ENCODE data around the gene ATP9B. TPM values are rescaled to one million over a fixed set of nuclear protein-coding genes. Genes with fewer than 3 reads are reported as not detected.

Gene ATP9B
- total RNA-seq, 1 experiment from 2014 or later = 17.8 TPM

GRCh38 chr18:79095216-79095615 is 26.0 kb downstream of the ATP9B start:
- no peak for ATAC-seq
- RAD21 ChIA-PET (ENCODE audit: low non-redundant PET in 1 of 2, low total read pairs in 2 of 2, uncharacterized antibody in 2 of 2, unreplicated experiment in 2 of 2) = no interaction called here
- Histone ChIP-seq H3K27ac (ENCODE audit: low read depth, low read length) (no peak overlapping the region), H3K27me3 (ENCODE audit: insufficient read depth, low read length) (no peaks in the 10 kb centered on the region), H3K9me3 (ENCODE audit: control insufficient read depth in 1 of 2, insufficient read depth in 1 of 2, low read depth in 1 of 2, low read length in 2 of 2) (no peaks in the 10 kb centered on the region; a peak in 1 of 4 replicates), H3K79me2 (ENCODE audit: insufficient read depth, low read length) (peaks cover 34% of the 10 kb centered on the region), H3K9me2 (ENCODE audit: insufficient read depth) (no peaks in the 10 kb centered on the region), H3K36me3 (ENCODE audit: control insufficient read depth in 1 of 2, insufficient read depth in 2 of 2, low read length in 2 of 2) (no peaks in the 10 kb centered on the region), H3K4me2 (ENCODE audit: low read length) (no peak overlapping the region), H4K20me1 (ENCODE audit: insufficient read depth) (no peaks in the 10 kb centered on the region), H3K4me3 (replicated peaks in 1 of 2; ENCODE audit: low read depth in 1 of 2, low read length in 2 of 2) (no peak overlapping the region), H3K4me1 (ENCODE audit: control insufficient read depth in 1 of 2, insufficient read depth in 2 of 2, low read length in 2 of 2) (no peaks in the 10 kb centered on the region), H3K9ac (ENCODE audit: low read length) (no peak overlapping the region), H2AFZ (ENCODE audit: low read depth, low read length, poor library complexity, severe bottlenecking) (no peak overlapping the region)
- CTCF ChIA-PET = no interaction called here
- DNase-seq (ENCODE audit: low read depth, low spot score) = no peak
- TF ChIP-seq ZBTB33 (IDR thresholded peaks at IDR 0.05; ENCODE audit: extremely low read depth, insufficient replicate concordance, low read length) (no peak), EZH2 (IDR thresholded peaks at IDR 0.05) (no peak), EGR1 (IDR thresholded peaks at IDR 0.05; ENCODE audit: low read depth) (no peak)
- intact Hi-C loops (cut with micrococcal nuclease) = no loop called here
- BruUV-seq (replicated peaks) = no TSS peak
- POLR2A ChIA-PET = no interaction called here

GRCh38 chr18:79100944-79101343 is 31.8 kb downstream of the ATP9B start:
- Histone ChIP-seq H3K9ac (ENCODE audit: low read length) (no peak overlapping the region), H3K36me3 (ENCODE audit: control insufficient read depth in 1 of 2, insufficient read depth in 2 of 2, low read length in 2 of 2) (no peaks in the 10 kb centered on the region), H3K4me1 (ENCODE audit: control insufficient read depth in 1 of 2, insufficient read depth in 2 of 2, low read length in 2 of 2) (no peaks in the 10 kb centered on the region), H3K4me2 (ENCODE audit: low read length) (no peak overlapping the region), H3K27ac (ENCODE audit: low read depth, low read length) (no peak overlapping the region), H3K9me3 (ENCODE audit: control insufficient read depth in 1 of 2, insufficient read depth in 1 of 2, low read depth in 1 of 2, low read length in 2 of 2) (no peaks in the 10 kb centered on the region), H3K79me2 (ENCODE audit: insufficient read depth, low read length) (peaks cover 8% of the 10 kb centered on the region), H4K20me1 (ENCODE audit: insufficient read depth) (no peaks in the 10 kb centered on the region), H3K4me3 (replicated peaks in 1 of 2; ENCODE audit: low read depth in 1 of 2, low read length in 2 of 2) (no peak overlapping the region), H2AFZ (ENCODE audit: low read depth, low read length, poor library complexity, severe bottlenecking) (no peak overlapping the region), H3K27me3 (ENCODE audit: insufficient read depth, low read length) (no peaks in the 10 kb centered on the region), H3K9me2 (ENCODE audit: insufficient read depth) (no peaks in the 10 kb centered on the region)
- no peak for ATAC-seq
- DNase-seq (ENCODE audit: low read depth, low spot score) = no peak
- CTCF ChIA-PET = no interaction called here
- intact Hi-C loops (cut with micrococcal nuclease) = no loop called here
- RAD21 ChIA-PET (ENCODE audit: low non-redundant PET in 1 of 2, low total read pairs in 2 of 2, uncharacterized antibody in 2 of 2, unreplicated experiment in 2 of 2) = no interaction called here
- POLR2A ChIA-PET = interaction anchor here (0.6 kb wide), 1 partner anchor 16 kb away, joined by 3 read pairs; no protein-coding TSS in a partner anchor
- no peak for TF ChIP-seq FOSL1 (IDR thresholded peaks at IDR 0.05; ENCODE audit: low read depth)
- TF ChIP-seq ZNF274 (IDR thresholded peaks at IDR 0.05; ENCODE audit: low read depth, low read length) = no peak
- no peak for TF ChIP-seq TCF7L2 (IDR thresholded peaks at IDR 0.05; ENCODE audit: borderline replicate concordance, extremely low read depth, insufficient read depth, insufficient read length)
- TF ChIP-seq YY1 (IDR thresholded peaks at IDR 0.05; ENCODE audit: extremely low read depth, insufficient replicate concordance, low read depth, low read length) = no peak
- no peak for TF ChIP-seq RAD21 (IDR thresholded peaks at IDR 0.05; ENCODE audit: low read depth)
- no peak for TF ChIP-seq SIN3A (IDR thresholded peaks at IDR 0.05; ENCODE audit: low read depth)
- TF ChIP-seq ELF1 (IDR thresholded peaks at IDR 0.05; ENCODE audit: borderline replicate concordance, low read depth) = no peak
- TF ChIP-seq ZFX (IDR thresholded peaks at IDR 0.05) = no peak
- TF ChIP-seq EZH2 (IDR thresholded peaks at IDR 0.05) = no peak
- TF ChIP-seq MAX (IDR thresholded peaks at IDR 0.05) = no peak
- no peak for TF ChIP-seq EZH2phosphoT487 (IDR thresholded peaks at IDR 0.05; ENCODE audit: borderline replicate concordance)
- no TSS peak for BruUV-seq (replicated peaks)

Data from HCT116 (cell line).